Lower leg skin (tissue), 4 donors: ENCODE results near the gene CFAP74. TPM values are rescaled to one million over a fixed set of nuclear protein-coding genes. Genes with fewer than 3 reads are reported as not detected.

Experiments used
- DNase-seq, 2 donors: peaks; one replicate each; pipeline ENCODE4 v3.0.0-alpha.2; 2019; ENCODE audit warnings: low spot score in 2 of 2
- H3K4me3 ChIP-seq: fragments of 200-600 bp; sonication (generic); 2 replicates; pipeline ENCODE4 v1.5.1; 2017; ENCODE audit warnings: mild to moderate bottlenecking, low read depth; ENCODE audit not compliant: poor library complexity, severe bottlenecking
- POLR2A ChIP-seq, 2 donors: fragments of 450-650 bp; IDR thresholded peaks; one replicate each; pipeline ENCODE4 v1.6.1; 2016 to 2017; ENCODE audit warnings: antibody characterized with exemption in 2 of 2, mild to moderate bottlenecking in 1 of 2, moderate library complexity in 1 of 2
- WGBS, 2 donors: methylation state at CpG; one replicate each; pipeline ENCODE4 v1.1.5; 2018; 5-methylcytosine and 5-hydroxymethylcytosine counted together
- intact Hi-C: fragments of 100-400 bp; cut with DNase I; formaldehyde crosslinking; loops from one replicate; pipeline ENCODE4 v1.15.0; 2023; ENCODE audit warnings: low total_unique reads
- total RNA-seq, 4 donors: library from RNA; depleted of rRNA; stranded (reverse); fragments of >200 nt; gene quantifications; one replicate each; pipeline ENCODE4 v1.1.0, GENCODE V29; 2016
- TF ChIP-seq, protein P1 (sequence below), 3 donors: fragments of 450-650 bp; IDR thresholded peaks; one replicate each; pipeline ENCODE4 v1.5.1; 2016; ENCODE audit warnings: antibody characterized with exemption in 3 of 3, mild to moderate bottlenecking in 3 of 3, moderate library complexity in 2 of 3

CFAP74 gene
- total RNA-seq, 4 donors from 2014 or later, result 0.10 TPM; not detected in 3

DNA sequence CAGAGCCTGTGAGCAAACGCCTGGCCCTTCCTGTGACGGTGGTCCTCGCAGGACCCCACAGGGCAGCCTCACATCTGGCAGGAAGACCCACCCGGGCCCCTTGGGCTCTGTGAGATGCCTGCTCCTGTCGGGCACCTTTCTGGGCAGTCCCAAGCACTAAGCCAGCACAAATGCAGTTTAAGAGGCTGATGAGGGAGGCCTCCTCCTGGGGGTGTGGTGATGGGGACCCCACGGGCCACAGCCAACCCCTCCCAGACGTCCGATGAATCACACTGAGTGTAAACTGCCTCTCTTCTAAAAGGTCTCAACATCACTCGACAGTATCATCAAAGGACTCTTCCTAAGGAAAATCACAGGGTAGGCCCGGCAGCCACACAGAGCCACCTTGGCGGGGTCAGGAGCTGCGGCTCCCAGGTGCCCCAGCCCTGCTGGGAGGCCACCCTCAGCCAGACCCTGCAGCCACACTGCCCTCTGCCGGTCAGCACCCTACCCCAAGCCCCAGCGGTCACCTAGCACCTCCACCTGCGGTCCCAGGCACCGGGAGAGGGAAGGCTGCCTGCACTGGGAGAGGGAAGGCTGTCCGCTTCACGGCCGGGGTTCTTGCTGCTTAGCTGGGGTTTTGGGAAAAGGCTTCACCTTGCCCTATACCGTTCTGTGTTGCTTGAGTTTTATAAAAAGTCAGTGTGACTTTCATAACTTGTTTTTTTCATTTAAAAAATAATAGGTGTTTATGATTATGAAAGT lies 42.8 kb upstream of the CFAP74 start:
- 51 to 55% methylated on average over 19 to 20 of the region's 20 CpGs for WGBS, 2 donors
- H3K4me3 ChIP-seq, result no peak overlapping the region
- DNase-seq, result no peak
- no peak for TF ChIP-seq POLR2A (IDR thresholded peaks at IDR 0.05)
- TF ChIP-seq, protein P1, sequence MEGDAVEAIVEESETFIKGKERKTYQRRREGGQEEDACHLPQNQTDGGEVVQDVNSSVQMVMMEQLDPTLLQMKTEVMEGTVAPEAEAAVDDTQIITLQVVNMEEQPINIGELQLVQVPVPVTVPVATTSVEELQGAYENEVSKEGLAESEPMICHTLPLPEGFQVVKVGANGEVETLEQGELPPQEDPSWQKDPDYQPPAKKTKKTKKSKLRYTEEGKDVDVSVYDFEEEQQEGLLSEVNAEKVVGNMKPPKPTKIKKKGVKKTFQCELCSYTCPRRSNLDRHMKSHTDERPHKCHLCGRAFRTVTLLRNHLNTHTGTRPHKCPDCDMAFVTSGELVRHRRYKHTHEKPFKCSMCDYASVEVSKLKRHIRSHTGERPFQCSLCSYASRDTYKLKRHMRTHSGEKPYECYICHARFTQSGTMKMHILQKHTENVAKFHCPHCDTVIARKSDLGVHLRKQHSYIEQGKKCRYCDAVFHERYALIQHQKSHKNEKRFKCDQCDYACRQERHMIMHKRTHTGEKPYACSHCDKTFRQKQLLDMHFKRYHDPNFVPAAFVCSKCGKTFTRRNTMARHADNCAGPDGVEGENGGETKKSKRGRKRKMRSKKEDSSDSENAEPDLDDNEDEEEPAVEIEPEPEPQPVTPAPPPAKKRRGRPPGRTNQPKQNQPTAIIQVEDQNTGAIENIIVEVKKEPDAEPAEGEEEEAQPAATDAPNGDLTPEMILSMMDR (IDR thresholded peaks at IDR 0.05), result peak in 1 of 3 donors; percentile 4
- intact Hi-C loops, result loop anchor here (5.0 kb wide), 1 partner anchor 89 kb away; no protein-coding TSS in a partner anchor

DNA sequence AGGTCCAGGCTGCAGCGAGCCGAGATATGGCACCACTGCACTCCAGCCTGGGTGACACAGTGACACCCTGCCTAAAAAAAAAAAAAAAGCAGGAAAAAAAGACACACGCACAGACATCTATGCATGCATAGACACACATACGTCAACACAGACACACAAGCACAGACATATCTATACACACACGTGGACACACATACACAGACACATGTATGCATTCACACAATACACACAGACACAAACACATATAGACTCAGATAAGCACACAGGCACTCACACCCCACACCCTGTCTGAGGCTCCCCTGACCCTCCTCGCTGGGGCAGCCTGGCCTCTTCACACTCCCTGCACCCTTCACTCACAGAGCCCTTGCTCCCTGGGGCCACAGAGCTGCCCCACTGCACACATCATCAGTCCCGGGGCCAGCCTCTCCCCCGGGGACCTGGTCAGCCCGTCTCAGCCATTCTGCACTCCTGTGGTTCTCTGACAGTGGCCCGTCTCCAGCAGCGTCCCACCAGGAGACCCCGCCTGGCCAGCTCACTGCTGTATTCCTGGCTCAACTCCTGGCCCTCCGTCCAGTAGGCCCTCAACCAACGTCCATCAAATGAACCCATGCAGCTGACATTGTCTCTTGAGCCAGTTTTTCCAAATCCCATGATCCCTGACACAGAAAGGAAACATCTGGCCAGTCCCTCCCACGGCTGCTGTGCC lies 42.0 kb upstream of the CFAP74 start:
- peak in 1 of 2 donors; percentile 27 for DNase-seq
- intact Hi-C loops, result loop anchor here (5.0 kb wide), 1 partner anchor 88 kb away; no protein-coding TSS in a partner anchor
- 59 to 70% methylated on average over 15 of the region's 15 CpGs for WGBS, 2 donors
- TF ChIP-seq, protein P1 (IDR thresholded peaks at IDR 0.05), result no peak
- TF ChIP-seq POLR2A (IDR thresholded peaks at IDR 0.05), result no peak
- H3K4me3 ChIP-seq, result no peak overlapping the region

DNA sequence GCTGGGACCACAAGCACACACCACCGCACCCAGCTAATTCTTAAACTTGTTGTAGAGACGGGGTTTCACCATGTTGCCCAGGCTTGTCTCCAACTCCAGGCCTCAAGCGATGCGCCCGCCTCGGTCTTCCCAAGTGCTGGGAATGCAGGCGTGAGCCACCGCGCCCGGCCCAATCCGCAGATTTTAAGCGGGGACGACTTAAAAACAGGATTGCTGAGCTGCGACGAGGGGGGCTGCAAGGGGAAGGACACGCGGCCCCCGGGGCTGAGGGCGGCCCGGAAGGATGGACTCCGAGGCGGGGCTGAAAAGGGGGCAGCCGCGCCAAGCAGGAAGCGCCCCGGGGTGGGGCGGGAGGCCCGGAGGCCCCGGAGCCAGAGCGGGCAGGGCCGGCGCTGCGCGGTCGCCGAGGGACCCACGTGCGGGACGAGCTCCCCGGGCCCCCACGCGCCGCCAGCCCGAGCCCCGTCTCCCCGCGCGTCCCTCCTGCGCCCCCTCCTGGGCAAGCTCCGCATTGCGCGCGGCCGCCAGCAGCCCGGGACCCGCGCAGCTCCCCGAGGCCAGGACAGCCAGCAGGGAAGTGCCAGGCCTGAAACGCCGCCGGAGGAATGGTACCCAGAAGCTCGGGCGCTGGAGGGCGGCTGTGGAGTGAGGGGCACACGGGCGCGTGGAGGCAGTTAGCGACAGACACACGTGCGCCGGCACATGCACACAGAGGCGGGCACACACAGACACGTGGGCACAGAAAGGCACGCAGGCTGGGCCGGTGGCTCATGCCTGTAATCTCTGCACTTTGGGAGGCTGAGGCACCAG lies 41.1 kb upstream of the CFAP74 start:
- intact Hi-C loops, result loop anchor here (5.0 kb wide), 1 partner anchor 87 kb away; no protein-coding TSS in a partner anchor
- no peak for TF ChIP-seq POLR2A (IDR thresholded peaks at IDR 0.05)
- TF ChIP-seq, protein P1 (IDR thresholded peaks at IDR 0.05), result no peak
- H3K4me3 ChIP-seq, result no peak overlapping the region
- peak in 1 of 2 donors; percentile 93 for DNase-seq
- WGBS, 2 donors, result 7 to 11% methylated on average over 31 to 45 of the region's 75 CpGs

DNA sequence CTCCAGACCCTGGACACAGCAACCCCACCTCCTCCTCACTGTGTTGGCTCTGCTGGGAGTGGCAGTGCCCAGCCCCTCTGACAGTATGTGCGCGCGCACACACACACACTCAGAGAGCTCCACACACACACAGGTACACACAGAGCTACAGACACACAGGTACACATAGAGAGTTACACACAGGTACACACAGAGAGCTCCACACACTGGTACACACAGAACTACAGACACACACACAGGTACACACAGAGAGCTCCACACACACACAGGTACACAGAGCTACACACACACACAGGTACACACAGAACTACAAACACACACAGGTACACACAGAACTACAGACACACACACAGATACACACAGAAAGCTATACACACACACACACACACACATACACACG lies 40.3 kb upstream of the CFAP74 start:
- DNase-seq, result no peak
- no peak overlapping the region for H3K4me3 ChIP-seq
- WGBS, 2 donors, result 91 to 96% methylated on average over 4 of the region's 4 CpGs
- intact Hi-C loops, result no loop called here
- TF ChIP-seq, protein P1 (IDR thresholded peaks at IDR 0.05), result no peak
- TF ChIP-seq POLR2A (IDR thresholded peaks at IDR 0.05), result no peak

DNA sequence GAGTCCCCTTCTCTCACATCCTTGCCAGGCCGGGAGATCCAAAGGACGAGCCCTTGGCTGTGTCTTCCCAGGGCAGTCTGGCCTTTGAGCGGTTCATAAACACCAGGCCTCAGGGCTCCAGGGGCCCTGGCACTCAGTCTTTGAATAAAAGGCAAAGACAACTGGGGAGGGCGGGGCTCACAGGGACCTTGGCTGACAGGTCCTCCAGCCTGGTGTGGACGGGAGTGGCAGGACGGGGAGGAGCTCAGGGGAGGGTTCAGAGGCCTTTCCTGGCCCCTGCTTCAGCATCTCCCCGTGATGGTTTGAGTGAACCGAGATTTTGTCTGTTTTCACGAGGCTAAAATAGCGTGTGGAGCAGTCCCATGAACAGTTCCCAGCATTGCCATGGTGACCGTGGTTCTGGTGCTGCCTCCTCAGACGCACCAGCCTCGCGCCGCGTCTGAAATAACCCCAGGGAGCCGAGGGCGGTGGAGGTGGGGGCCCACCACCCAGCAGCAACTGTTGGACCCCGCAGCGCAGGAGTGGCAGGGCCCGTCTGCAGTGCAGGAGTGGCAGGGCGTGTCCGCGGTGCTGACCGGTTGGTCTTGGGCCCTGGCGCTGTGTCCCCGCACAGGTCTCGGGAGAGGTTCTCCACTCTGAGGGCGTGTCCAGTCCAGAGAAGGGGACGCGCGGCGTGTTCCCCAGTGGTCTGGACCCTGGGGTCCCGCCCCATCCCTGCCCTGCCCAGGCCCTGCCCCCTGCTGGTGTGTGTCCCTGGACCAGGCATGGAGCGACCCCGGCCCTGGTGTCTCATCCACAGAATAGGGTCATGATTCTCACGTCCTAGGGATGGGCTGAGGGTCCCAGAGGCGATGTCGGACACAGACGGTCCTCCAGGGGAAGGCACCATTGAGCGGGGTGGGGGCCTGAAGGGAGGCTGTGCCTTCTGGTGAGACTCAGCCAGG lies 39.5 kb upstream of the CFAP74 start:
- H3K4me3 ChIP-seq, result no peak overlapping the region
- TF ChIP-seq POLR2A (IDR thresholded peaks at IDR 0.05), result no peak
- TF ChIP-seq, protein P1 (IDR thresholded peaks at IDR 0.05), result no peak
- 66 to 73% methylated on average over 35 to 39 of the region's 41 CpGs for WGBS, 2 donors
- intact Hi-C loops, result no loop called here
- no peak for DNase-seq
